GM10266 (cell line): Measurements from ENCODE around the gene GLT8D2.

Experiments
- DNase-seq: peaks from one replicate; pipeline ENCODE4 v3.0.0; 2012; ENCODE audit errors: extremely low spot score
- CTCF ChIP-seq: IDR thresholded peaks from 2 replicates; pipeline ENCODE4 v1.5.1; 2012; ENCODE audit warnings: mild to moderate bottlenecking, low read depth; ENCODE audit not compliant: control insufficient read depth, insufficient read depth; ENCODE audit errors: missing control alignments

The GLT8D2 gene

GRCh38 chr12:104080764-104081163, 30.8 kb upstream of the GLT8D2 start:
- no peak for DNase-seq
- TF ChIP-seq CTCF: no peak

- DNase-seq: no peak
- TF ChIP-seq CTCF: no peak
Observed at GRCh38 chr12:104079024-104079423, 29.0 kb upstream of the GLT8D2 start.

- no peak for TF ChIP-seq CTCF
- no peak for DNase-seq
Observed at GRCh38 chr12:104073699-104074098, 23.7 kb upstream of the GLT8D2 start.

GRCh38 chr12:104072099-104072498, 22.1 kb upstream of the GLT8D2 start:
- no peak for TF ChIP-seq CTCF
- DNase-seq: no peak

- no peak for TF ChIP-seq CTCF
Observed at GRCh38 chr12:104064842-104065427, 14.9 kb upstream of the GLT8D2 start.

GRCh38 chr12:104064031-104064841, 14.2 kb upstream of the GLT8D2 start, which contains the start of gene HCFC2:
Gene HCFC2, plus strand, starts transcription at chr12:104064531. Its CDS starts 30 bp downstream, at chr12:104064561.
- no peak for TF ChIP-seq CTCF
- peak; percentile 99 for DNase-seq

More at GRCh38 chr12:104064842-104065427, 14.9 kb upstream of the GLT8D2 start:
- DNase-seq: peak; percentile 30

- no peak for TF ChIP-seq CTCF
Observed at GRCh38 chr12:104063712-104064030, 13.7 kb upstream of the GLT8D2 start.

More at GRCh38 chr12:104063712-104064030, 13.7 kb upstream of the GLT8D2 start:
- no peak for DNase-seq
